HUDEP-2 (cell line): ENCODE data around the gene TTLL5.
"Not testable (repeated sequence)": the region's sequence is repeated elsewhere in the genome, so short reads cannot be mapped to it uniquely, and the experiment has no call there.

Source experiments
- DNase-seq, 76 experiments: peaks; one replicate each; lab custom pipeline; 2025; ENCODE audit not compliant: unreplicated experiment in 76 of 76; lab: John Stamatoyannopoulos, UW

Gene TTLL5

GRCh38 chr14:75648066-75648838 lies 12.8 kb upstream of the TTLL5 start:
- DNase-seq: no peak

- DNase-seq: no peak
Observed at GRCh38 chr14:75649337-75649736, 11.7 kb upstream of the TTLL5 start.

- DNase-seq: no peak
Observed at GRCh38 chr14:75649773-75650172, 11.3 kb upstream of the TTLL5 start.

GRCh38 chr14:75650253-75651058 lies 10.6 kb upstream of the TTLL5 start:
- no peak for DNase-seq

GRCh38 chr14:75653563-75653962 lies 7.5 kb upstream of the TTLL5 start:
- no peak for DNase-seq

GRCh38 chr14:75654127-75654732 lies 6.8 kb upstream of the TTLL5 start:
- peak in 62 of 76 experiments; percentile 3 to 71 (median 44) for DNase-seq

GRCh38 chr14:75655235-75655634 lies 5.8 kb upstream of the TTLL5 start:
- DNase-seq: no peak

GRCh38 chr14:75657331-75657730 lies 3.7 kb upstream of the TTLL5 start:
- DNase-seq: no peak

GRCh38 chr14:75658957-75659356 lies 2.1 kb upstream of the TTLL5 start:
- DNase-seq: no peak

GRCh38 chr14:75660238-75660629 lies 812 bp upstream of the TTLL5 start:
- DNase-seq: no peak

GRCh38 chr14:75661499-75661814 lies 411 bp downstream of the TTLL5 start:
- DNase-seq: peak in 1 of 76 experiments; percentile 41

- no peak for DNase-seq
Observed at GRCh38 chr14:75662966-75663365, 1.9 kb downstream of the TTLL5 start.

- DNase-seq: no peak
Observed at GRCh38 chr14:75667099-75667765, 6.2 kb downstream of the TTLL5 start.

GRCh38 chr14:75672605-75673192 lies 11.7 kb downstream of the TTLL5 start:
- DNase-seq: no peak

- DNase-seq: no peak
Observed at GRCh38 chr14:75673345-75674035, 12.4 kb downstream of the TTLL5 start.

GRCh38 chr14:75675265-75675960 lies 14.4 kb downstream of the TTLL5 start:
- DNase-seq: peak in 2 of 76 experiments; percentile 3 to 7

- no peak for DNase-seq
Observed at GRCh38 chr14:75685910-75686309, 24.9 kb downstream of the TTLL5 start.

GRCh38 chr14:75689012-75689411 lies 28.0 kb downstream of the TTLL5 start:
- DNase-seq: no peak

GRCh38 chr14:75690010-75690409 lies 29.0 kb downstream of the TTLL5 start:
- DNase-seq: no peak

GRCh38 chr14:75695025-75695424 lies 34.0 kb downstream of the TTLL5 start:
- DNase-seq: not testable (repeated sequence)
